Colon (tissue), 2 donors: ENCODE measurements around the gene CAMTA1.

ENCODE experiments used
- FAIRE-seq: peaks from 2 replicates; lab custom pipeline; 2012; peaks lifted over from hg19 to GRCh38; lab: Jason Lieb, UNC
- donor health status: control.
- donor health status: control.

The CAMTA1 gene

DNA sequence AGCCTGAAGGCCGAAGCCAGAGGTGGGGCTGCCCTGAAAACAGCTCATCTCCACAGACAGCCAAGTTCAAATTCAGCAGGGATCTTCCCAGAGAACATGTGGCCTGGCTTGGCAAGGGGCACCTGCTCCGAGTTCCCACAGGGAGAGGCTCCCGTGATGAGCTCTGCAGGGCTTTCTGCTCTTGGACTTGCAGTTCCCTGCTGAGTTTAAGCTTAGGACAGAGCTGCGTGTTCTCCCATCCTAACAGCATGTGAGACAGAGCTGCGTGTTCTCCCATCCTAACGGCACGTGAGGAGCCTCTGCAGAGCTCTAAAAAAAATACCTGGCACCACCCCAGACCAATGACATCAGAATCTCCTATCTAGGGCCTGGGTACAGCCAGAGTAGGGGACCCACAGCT is 872.8 kb downstream of the CAMTA1 start:
- FAIRE-seq = no peak

DNA sequence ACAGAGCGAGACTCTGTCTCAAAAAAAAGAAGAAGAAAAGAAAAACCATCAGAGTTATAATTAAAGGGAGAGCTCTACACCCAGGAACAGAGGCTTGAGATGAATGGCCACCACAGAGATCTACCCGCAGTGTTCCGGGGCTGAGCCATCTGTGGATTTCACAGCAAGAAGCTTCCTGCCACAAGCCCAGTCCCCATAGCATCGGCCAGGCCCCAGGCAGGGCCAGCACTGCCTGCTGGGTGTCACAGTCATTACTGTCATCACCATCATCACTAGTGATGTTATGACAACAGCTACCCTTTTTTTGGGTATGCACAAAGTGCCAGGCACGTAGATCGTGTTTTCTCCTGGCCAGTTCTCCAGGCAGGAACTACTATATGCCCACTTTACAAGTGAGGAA is 874.3 kb downstream of the CAMTA1 start:
- FAIRE-seq = no peak

DNA sequence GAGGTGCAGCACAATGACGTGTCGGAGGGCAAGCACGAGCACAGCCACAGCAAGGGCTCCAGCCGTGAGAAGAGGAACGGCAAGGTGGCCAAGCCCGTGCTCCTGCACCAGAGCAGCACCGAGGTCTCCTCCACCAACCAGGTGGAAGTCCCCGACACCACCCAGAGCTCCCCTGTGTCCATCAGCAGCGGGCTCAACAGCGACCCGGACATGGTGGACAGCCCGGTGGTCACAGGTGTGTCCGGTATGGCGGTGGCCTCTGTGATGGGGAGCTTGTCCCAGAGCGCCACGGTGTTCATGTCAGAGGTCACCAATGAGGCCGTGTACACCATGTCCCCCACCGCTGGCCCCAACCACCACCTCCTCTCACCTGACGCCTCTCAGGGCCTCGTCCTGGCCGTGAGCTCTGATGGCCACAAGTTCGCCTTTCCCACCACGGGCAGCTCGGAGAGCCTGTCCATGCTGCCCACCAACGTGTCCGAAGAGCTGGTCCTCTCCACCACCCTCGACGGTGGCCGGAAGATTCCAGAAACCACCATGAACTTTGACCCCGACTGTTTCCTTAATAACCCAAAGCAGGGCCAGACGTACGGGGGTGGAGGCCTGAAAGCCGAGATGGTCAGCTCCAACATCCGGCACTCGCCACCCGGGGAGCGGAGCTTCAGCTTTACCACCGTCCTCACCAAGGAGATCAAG is 878.3 kb downstream of the CAMTA1 start:
- no peak for FAIRE-seq

DNA sequence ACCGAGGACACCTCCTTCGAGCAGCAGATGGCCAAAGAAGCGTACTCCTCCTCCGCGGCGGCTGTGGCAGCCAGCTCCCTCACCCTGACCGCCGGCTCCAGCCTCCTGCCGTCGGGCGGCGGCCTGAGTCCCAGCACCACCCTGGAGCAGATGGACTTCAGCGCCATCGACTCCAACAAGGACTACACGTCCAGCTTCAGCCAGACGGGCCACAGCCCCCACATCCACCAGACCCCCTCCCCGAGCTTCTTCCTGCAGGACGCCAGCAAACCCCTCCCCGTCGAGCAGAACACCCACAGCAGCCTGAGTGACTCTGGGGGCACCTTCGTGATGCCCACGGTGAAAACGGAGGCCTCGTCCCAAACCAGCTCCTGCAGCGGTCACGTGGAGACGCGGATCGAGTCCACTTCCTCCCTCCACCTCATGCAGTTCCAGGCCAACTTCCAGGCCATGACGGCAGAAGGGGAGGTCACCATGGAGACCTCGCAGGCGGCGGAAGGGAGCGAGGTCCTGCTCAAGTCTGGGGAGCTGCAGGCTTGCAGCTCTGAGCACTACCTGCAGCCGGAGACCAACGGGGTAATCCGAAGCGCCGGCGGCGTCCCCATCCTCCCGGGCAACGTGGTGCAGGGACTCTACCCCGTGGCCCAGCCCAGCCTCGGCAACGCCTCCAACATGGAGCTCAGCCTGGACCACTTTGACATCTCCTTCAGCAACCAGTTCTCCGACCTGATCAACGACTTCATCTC is 879.1 kb downstream of the CAMTA1 start:
- no peak for FAIRE-seq

DNA sequence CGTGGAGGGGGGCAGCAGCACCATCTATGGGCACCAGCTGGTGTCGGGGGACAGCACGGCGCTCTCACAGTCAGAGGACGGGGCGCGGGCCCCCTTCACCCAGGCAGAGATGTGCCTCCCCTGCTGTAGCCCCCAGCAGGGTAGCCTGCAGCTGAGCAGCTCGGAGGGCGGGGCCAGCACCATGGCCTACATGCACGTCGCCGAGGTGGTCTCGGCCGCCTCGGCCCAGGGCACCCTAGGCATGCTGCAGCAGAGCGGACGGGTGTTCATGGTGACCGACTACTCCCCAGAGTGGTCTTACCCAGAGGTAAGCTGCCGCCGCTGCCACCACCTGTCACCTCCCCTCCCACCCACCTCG is 879.6 kb downstream of the CAMTA1 start:
- FAIRE-seq = no peak

DNA sequence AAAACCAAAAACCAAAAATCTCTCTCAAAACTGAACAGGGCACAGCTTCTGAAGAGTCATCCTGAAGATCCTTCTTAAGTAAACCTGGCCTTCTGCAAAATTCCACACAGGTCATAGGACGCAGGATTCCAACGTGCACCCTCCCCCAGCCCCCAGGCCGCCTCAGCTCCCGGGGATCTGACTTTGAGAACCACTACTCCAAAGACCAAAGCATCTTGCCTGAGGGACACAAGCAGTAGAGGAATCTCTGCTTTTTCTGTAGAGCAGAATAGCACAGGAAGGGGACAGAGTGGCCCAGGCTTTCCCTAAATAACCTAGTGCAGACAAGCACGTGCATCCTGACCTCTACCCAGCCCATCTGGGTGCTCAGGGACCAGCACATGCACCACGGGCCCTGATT is 881.0 kb downstream of the CAMTA1 start:
- no peak for FAIRE-seq

DNA sequence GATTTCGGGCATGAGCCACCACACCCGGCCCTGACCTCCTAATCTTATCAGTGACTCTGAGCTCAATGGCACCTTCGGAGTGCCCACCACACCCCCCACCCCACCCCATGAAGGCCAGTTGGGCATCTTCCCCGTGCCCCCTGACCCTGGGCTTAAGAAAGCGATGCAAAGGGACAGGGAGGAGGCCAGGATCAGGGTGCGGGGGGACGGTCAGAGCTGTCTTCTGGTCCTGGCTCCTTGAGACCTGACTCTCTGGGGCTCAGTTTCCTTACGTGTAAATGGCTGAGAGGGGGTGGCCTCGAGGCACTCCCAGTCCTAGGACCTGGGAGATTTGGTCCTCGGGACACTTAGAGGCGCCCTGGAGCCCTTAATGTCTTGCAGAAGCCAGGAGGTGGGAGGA is 881.9 kb downstream of the CAMTA1 start:
- no peak for FAIRE-seq

DNA sequence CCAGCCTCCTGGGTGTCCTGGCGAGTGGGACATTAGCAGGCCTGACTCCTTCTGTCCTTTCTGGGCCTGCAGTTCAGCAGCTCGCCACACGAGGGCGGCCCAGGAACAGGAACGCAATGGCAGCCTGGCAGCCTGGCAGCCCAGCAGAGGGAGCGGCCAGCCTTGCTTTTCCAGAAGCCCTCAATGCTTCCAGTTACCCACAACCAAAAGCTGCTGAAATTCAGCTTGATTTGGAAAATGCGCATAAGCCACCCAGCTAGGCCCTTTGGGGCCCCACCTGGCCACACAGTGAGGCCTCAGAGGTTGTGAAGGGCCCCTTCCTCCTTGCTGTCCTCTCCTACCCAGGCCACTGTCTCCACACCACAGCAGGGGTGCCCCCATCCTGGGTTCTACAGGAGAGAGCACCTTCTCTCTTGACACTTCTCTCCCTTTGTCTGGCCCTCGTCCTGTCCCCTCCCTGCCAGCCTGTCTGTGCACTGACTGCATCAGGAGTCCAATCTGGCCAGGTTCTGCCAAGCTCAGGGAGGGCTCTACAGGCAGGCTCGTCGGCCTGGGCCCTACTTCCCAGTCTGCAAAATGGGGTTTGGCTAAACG is 882.5 kb downstream of the CAMTA1 start:
- FAIRE-seq = no peak

DNA sequence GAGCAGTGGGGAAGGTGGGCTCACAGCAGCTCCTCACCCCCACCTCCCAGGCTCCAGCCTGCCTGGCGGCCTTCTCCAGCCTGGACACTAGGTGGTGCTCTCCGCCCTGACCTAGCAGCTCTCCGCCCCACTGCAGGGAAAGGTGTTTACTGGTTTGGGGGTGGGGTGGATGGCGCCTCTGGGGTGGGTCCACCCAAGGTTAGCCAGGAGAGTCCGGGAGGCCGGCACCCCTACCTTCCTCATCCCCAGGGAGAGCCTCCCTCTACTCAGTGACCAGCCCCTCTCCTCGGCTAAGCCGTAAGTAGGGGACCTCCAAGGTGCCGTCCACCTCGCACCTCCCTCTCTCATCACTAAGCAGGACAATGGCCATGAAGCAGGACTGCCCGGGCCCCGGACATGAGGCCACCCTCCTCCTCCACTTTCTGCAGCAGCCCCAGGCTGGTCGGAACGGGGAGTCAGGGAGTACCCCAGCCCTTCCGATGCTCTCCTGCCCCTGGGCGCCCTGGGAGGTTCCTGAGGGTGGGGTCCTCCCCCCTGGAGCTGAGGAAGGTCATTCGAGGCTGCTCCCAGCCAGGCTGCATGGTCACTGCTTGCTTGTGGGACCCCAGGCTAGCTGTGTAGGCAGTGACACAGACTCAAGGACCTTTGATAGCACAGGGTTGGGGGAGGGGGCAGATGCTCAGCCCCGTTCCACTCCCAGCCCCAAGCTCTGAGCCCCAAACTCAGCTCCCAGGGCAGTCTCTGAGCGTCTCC is 884.5 kb downstream of the CAMTA1 start:
- FAIRE-seq = no peak

DNA sequence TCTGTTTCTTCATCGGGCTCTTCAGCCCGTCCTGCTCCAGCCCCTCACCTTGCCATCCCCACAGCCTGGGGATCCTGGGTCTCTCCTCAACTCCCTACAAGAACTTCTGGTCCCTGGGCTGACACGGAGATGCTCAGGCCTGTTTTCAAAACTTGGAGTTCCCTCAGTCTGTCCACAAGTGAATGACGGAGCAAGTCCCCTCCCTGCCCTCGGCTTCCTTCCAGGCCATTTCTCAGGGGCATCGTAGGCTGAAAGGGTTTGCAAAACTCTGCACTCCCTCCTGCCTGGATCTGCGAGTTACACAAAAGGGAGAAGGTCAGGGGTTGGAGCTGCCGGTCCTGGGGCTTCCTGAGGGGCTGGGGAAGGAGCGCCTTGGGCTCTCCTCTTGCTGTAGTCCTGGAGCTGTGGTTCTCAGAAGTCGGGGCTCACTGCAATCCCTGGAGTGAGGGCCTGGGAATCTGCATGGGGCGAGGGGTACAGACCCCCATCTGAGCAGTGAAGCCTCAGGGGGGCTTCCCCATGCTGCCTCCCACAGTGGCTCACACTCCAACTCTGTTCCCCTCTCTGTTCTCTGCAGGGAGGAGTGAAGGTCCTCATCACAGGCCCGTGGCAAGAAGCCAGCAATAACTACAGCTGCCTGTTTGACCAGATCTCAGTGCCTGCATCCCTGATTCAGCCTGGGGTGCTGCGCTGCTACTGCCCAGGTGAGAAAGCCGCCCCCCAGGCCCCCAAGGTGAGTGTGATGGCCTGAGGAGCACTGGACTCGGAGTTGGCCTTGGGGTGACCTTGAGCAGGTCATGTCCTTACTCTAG is 885.3 kb downstream of the CAMTA1 start:
- no peak for FAIRE-seq

DNA sequence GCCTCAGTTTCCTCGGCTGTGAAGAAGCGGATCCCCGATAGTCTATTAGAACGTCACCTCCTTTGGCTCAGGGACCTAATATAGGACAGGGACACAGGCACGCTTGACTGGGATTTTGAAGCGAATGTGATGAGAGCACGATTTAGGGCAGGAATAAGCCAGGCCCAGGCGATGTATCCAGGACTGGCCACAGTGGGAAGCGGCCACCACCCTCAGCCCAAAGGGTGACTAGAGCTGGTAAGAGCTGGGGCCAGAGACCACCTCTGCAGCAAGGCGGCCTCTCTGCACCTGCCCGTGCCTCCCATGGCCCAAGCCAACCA is 885.9 kb downstream of the CAMTA1 start:
- no peak for FAIRE-seq

DNA sequence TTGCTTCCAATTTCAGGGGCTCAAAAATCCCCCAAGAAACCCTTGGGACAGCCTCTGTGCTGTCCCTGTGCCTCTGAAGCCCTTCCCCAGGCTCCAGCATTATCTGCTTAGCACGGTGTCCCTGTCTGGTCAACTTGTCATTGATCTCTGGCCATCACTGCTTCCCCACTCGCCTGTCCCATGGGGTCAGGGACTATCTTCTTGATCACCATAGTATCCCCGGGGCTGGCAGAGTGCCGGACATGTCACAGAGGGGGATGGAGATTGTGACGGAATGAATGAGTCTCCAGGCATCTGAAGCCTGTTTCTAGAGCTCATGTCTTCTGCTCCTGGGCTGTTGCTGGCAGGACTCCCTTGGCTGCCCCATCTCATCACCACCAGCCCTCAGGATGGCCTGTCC is 886.4 kb downstream of the CAMTA1 start:
- no peak for FAIRE-seq

DNA sequence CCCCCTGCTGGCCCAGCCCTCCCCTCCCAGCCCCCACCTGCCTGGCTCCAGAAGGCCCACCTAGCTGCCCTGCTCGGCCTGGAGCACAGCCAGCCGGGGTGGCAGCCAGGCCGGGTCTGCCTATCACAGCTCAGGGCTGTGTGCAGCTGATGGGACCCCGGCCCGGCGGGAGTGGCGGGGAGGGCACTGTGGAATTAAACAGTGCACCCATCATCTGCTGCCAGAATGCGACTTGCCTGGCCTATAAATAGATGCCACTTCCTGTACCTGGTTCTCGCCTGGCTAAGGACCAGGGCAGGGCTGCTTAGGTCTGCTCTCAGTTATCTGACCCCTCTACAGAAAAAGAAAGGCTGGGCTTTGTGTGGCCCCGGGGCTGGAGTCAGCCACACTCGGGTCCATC is 887.6 kb downstream of the CAMTA1 start:
- no peak for FAIRE-seq

DNA sequence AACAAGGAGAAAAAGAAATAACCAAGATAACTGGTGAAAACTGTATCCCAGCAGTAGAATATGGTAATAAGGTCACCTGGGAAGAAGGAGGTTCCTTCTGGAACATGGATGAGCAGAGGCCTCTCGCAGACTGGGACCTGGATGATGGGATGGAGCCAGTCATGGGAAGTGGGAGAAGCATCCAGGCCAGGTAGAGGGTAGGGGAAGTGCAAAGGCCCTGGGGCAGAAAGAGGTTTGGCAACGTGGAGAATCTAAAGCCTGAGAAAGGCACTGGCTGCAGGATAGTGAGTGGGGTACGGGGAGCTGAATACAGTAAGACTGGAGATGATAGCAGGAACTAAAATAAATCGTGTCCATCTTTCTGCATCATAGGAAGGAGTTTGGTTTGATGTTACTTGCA is 889.7 kb downstream of the CAMTA1 start:
- FAIRE-seq = no peak

DNA sequence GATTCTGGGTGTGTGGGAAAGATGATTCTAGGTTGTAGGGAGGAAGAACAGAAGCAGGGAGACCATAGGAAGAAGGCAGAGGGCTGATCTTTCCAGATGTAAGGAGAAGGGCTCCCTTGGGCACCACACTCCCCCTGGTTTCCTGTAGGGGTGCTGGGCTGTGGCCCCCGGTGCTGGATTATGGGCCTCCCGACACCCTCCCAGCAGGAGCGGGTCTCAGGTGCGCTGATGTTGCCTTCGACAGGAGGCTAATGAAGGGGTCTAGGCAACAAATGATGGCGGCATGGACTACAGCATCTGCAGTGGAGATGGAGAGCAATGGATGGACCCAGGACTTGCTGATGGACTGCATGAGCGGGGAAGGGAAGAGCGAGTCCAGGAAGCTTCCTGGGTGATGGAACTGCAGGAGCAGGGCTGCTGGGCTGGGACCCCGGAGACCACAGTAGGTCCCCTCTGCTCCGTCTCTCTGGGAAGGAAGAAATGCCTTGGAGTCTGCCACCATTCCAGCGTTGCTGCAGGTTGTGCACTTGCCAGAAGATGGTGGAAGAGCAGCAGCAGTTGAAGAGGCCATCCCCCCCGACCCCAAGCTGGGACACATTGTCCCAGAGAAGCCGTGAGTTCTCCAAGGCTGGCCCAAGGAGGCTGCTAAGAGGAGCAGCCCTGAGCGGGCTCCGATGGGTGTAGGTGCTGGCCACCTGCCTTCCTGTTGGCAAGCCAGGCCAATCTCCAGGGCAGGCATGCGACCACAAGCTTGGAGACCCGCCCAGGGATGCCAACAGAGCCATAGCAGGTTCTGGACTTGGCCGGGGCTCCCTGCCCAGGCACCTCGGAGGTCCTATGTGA is 890.4 kb downstream of the CAMTA1 start:
- no peak for FAIRE-seq

DNA sequence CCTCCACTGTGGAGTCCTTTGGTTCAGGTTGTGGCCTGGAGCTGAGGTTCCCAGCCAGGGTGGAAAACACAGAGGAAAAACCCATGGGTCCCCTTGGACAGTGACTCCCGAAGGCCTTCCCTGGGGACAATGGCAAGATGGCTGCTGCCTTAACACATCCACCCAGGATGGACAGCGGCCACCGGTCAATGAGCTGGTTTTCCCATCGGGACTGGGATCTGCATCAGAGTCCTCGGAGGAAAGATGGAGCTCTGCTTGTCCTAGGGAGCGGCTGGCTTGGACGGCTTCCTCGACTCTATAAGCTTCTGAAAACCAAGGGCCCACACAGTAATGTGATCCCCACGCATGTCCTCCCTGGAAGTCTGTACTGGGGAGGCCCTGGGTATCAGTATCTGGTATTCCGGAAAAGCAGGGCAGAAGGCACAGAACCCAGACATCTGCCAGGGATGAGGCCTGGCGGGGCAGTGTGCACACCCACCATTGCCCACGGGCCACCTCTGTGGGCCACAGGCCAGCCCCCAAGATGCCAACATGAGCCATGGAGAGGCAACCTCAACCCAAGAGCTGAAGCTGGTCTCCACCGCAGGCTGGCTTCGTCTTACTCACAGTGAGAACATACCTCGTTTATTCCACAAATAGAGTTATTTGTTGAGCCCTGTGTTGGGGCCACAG is 891.2 kb downstream of the CAMTA1 start:
- FAIRE-seq = no peak

DNA sequence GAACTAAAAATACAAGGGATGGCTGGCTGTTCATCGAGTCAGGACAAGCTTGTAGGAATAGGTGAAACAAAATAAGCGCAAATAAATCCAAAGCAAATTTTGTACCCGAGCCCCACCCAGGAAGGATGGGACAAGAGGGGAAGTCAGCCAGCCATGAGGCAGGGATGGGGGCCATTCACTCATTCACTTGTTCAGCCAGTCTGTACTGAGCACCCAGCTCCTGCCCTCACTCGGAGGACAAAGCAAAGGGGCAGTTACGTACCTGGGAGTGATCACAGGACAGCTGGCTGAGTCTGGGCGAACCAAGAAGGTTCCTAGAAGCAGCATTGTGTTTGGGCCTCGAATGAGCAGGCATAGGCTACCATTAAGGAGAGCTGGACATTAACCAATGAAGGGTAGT is 891.9 kb downstream of the CAMTA1 start:
- FAIRE-seq = no peak

DNA sequence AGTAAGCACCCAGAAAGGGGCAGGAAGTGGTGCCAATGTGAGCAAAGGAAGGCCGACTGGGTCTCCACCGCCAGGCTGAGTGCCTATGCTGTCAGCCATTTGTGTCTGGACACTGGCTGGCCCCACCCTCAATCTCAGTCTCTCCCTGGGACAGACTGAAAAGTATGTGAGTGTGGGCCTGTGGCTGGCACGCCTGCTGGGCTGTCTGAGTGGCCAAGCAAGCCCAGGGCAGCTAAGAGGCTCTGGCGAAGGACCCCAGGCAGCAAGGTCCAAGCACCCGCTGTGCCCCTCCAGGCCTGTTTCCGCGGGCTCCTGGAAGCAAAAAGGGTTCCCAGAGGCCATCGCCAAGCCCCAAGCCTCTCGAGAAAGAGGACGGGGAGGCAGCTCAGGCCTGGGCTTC is 892.6 kb downstream of the CAMTA1 start:
- FAIRE-seq = no peak

DNA sequence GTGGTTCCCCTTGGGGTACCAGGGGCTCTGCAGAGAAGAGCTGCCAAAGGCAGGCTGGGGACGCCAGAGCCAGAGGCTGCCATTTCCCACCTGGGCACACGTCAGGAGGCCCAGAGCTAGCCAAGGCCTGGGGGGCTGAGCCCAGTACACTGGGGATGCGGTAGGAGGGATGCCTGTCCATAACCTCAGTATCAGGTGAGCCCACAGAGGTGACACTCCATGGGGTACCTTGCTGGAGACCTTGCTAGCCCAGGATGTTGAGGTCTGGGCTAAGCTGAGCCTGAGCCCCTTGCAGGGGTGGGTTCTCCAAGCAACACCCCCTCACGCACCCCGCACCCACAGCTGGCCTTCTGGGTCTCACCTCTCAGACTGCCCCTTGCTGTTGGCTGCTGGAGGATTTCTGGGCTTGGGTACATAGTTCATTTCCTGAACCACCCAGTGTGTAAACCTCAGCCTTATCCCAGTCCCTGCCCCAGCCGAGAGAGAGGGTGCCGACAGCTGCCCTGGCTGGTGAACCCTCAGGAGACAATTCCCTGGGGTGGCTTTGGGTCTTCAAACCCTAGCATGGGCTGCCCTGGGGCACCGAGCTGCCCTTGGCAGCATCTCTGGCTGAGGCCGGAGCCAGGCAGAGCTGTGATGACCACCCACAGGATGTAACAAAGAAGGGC is 893.4 kb downstream of the CAMTA1 start:
- no peak for FAIRE-seq

DNA sequence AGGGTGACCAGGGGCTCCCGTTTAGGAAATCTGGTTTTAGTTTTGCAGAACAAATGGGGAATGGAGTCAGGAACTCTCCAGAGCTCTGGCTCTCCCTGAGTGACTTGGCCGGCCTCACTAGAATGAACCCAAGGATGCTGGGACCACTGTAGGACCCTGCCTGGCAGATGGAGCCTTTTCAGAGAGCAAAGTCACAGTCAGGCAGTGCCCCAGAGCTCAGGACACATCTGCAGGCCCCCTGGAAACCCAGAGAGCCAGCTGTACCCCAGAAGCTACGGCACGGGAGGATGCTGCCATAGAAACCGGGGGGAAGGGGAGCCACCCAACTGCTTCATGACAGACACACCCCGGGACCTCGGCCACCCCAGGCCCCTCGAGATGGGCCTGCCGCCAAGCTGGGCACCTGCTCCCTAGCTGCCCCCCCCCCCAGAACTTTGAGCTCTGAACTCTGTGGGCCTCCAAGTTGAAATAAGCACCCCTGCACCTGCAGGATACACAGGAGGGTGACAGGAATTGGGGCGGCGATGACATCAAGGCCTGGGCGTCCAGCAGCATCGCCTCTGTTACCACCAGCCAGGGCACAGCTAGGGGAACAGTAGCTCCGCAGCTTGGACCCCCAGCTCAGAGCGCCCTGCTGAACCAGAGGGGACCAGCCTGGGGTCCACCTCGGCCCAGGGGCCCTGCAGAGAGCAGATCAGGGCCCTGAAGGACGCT is 894.1 kb downstream of the CAMTA1 start:
- FAIRE-seq = no peak
